GM12878 (cell line): Measurements from ENCODE around the gene ATF4.

Experiments
- BHLHE40 ChIP-seq, 2 experiments: fragments of 450-650 bp in 1 of 2; IDR thresholded peaks; 2 replicates each; pipeline ENCODE4 v1.6.1; 2011 to 2017; ENCODE audit warnings: low read depth in 2 of 2, borderline replicate concordance in 1 of 2, improper control_type of control experiment in 1 of 2, low read length in 1 of 2, mild to moderate bottlenecking in 1 of 2
- CEBPB ChIP-seq, 2 experiments: fragments of 150-350 bp in 1 of 2; IDR thresholded peaks; 2 replicates each; pipeline ENCODE4 v1.6.1; 2012 to 2014; ENCODE audit warnings: low read depth in 2 of 2, low read length in 2 of 2, borderline replicate concordance in 1 of 2, inconsistent platforms in 1 of 2
- CHD1 ChIP-seq: IDR thresholded peaks from 2 replicates; pipeline ENCODE4 v1.6.1; 2012; ENCODE audit warnings: low read depth, low read length, improper control_type of control experiment
- CHD2 ChIP-seq: IDR thresholded peaks from 2 replicates; pipeline ENCODE4 v1.6.1; 2011; ENCODE audit warnings: low read depth, low read length, improper control_type of control experiment, borderline replicate concordance
- E4F1 ChIP-seq: fragments of 450-650 bp; IDR thresholded peaks from 2 replicates; pipeline ENCODE4 v1.6.1; 2018; ENCODE audit warnings: borderline replicate concordance, mild to moderate bottlenecking; ENCODE audit not compliant: partially characterized antibody
- ETV6 ChIP-seq, 2 experiments: fragments of 450-650 bp in 1 of 2; IDR thresholded peaks in 1 of 2; conservative IDR thresholded peaks in 1 of 2; 2 replicates each; pipeline ENCODE4 v1.6.1; 2014; ENCODE audit warnings: antibody characterized with exemption in 1 of 2, borderline replicate concordance in 1 of 2, low read depth in 1 of 2, mild to moderate bottlenecking in 1 of 2, moderate library complexity in 1 of 2
- EZH2 ChIP-seq: IDR thresholded peaks from 2 replicates; pipeline ENCODE4 v1.6.1; 2012; ENCODE audit warnings: low read depth, mild to moderate bottlenecking, control low read depth, inconsistent platforms, low read length, borderline replicate concordance; ENCODE audit not compliant: control insufficient read depth
- FOS ChIP-seq: IDR thresholded peaks from 3 replicates; pipeline ENCODE4 v1.6.1; 2011; ENCODE audit warnings: borderline replicate concordance; ENCODE audit not compliant: insufficient read length; ENCODE audit errors: extremely low read depth
- NRF1 ChIP-seq: conservative IDR thresholded peaks from 2 replicates; pipeline ENCODE4 v1.6.1; 2011; ENCODE audit warnings: mild to moderate bottlenecking, low read depth, low read length, improper control_type of control experiment
- POLR2A ChIP-seq: IDR thresholded peaks from 2 replicates; pipeline ENCODE4 v1.6.1; 2011; ENCODE audit warnings: low read depth, mild to moderate bottlenecking, low read length
- POLR2AphosphoS5 ChIP-seq: IDR thresholded peaks from 2 replicates; pipeline ENCODE4 v1.6.1; 2011; ENCODE audit warnings: mild to moderate bottlenecking, low read length, inconsistent platforms
- RAD21 ChIP-seq: IDR thresholded peaks from 2 replicates; pipeline ENCODE4 v1.6.1; 2011; ENCODE audit warnings: mild to moderate bottlenecking, low read depth, low read length, moderate library complexity; ENCODE audit not compliant: insufficient read depth
- TF ChIP-seq, protein P1 (sequence below): fragments of 450-650 bp; IDR thresholded peaks from 2 replicates; pipeline ENCODE4 v1.6.1; 2016; ENCODE audit warnings: mild to moderate bottlenecking
- TF ChIP-seq, protein P2 (sequence below), 3 experiments: IDR thresholded peaks in 2 of 3; conservative IDR thresholded peaks in 1 of 3; 2 replicates each; pipeline ENCODE4 v1.5.1; 2011; ENCODE audit warnings: low read depth in 3 of 3, low read length in 3 of 3, mild to moderate bottlenecking in 3 of 3, control low read depth in 2 of 3, moderate library complexity in 2 of 3, inconsistent platforms in 1 of 3, mixed read lengths in 1 of 3; ENCODE audit not compliant: control insufficient read depth in 2 of 3, insufficient read depth in 1 of 3; ENCODE audit errors: extremely low read depth in 1 of 3

GRCh38 chr22:39537975-39538374 lies 17.6 kb downstream of the ATF4 start:
- TF ChIP-seq, protein P1, sequence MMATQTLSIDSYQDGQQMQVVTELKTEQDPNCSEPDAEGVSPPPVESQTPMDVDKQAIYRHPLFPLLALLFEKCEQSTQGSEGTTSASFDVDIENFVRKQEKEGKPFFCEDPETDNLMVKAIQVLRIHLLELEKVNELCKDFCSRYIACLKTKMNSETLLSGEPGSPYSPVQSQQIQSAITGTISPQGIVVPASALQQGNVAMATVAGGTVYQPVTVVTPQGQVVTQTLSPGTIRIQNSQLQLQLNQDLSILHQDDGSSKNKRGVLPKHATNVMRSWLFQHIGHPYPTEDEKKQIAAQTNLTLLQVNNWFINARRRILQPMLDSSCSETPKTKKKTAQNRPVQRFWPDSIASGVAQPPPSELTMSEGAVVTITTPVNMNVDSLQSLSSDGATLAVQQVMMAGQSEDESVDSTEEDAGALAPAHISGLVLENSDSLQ: no peak
- TF ChIP-seq EZH2 (no peak), ETV6 (conservative IDR thresholded peaks at IDR 0.05 in 1 of 2, IDR thresholded peaks at IDR 0.05 in 1 of 2; ENCODE audit: borderline replicate concordance in 1 of 2, low read depth in 1 of 2) (no peak), POLR2A (no peak), RAD21 (no peak), CEBPB (IDR thresholded peaks at IDR 0.05; ENCODE audit: borderline replicate concordance in 1 of 2, low read depth in 2 of 2, low read length in 2 of 2) (no peak), POLR2AphosphoS5 (no peak), NRF1 (no peak), E4F1 (no peak), CHD2 (no peak), BHLHE40 (IDR thresholded peaks at IDR 0.05; ENCODE audit: borderline replicate concordance in 1 of 2, low read depth in 2 of 2, low read length in 1 of 2) (no peak), CHD1 (no peak), FOS (no peak)
- TF ChIP-seq, protein P2, sequence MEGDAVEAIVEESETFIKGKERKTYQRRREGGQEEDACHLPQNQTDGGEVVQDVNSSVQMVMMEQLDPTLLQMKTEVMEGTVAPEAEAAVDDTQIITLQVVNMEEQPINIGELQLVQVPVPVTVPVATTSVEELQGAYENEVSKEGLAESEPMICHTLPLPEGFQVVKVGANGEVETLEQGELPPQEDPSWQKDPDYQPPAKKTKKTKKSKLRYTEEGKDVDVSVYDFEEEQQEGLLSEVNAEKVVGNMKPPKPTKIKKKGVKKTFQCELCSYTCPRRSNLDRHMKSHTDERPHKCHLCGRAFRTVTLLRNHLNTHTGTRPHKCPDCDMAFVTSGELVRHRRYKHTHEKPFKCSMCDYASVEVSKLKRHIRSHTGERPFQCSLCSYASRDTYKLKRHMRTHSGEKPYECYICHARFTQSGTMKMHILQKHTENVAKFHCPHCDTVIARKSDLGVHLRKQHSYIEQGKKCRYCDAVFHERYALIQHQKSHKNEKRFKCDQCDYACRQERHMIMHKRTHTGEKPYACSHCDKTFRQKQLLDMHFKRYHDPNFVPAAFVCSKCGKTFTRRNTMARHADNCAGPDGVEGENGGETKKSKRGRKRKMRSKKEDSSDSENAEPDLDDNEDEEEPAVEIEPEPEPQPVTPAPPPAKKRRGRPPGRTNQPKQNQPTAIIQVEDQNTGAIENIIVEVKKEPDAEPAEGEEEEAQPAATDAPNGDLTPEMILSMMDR (IDR thresholded peaks at IDR 0.05 in 2 of 3, conservative IDR thresholded peaks at IDR 0.05 in 1 of 3; ENCODE audit: control insufficient read depth in 2 of 3, extremely low read depth in 1 of 3, insufficient read depth in 1 of 3, low read depth in 3 of 3, low read length in 3 of 3): no peak
